ENCODE measurements around the gene EPHA1.

- TF ChIP-seq CTCF (conservative IDR thresholded peaks at IDR 0.05; ENCODE audit: low read length) = no peak
- no peak for TF ChIP-seq EZH2phosphoT487 (IDR thresholded peaks at IDR 0.05; ENCODE audit: borderline replicate concordance)
Observed at GRCh38 chr7:143415742-143416397, 7.2 kb upstream of the EPHA1 start.
